Thymus (tissue), 11 donors: Measurements from ENCODE around the gene AGR3. TPM values are rescaled to one million over a fixed set of nuclear protein-coding genes. Genes with fewer than 3 reads are reported as not detected.
A peak's percentile ranks its signal among the peaks of the same experiment; 100 is the strongest.

ENCODE experiments used
- DNase-seq, 9 donors: peaks; one replicate each; pipeline ENCODE4 v3.0.0-alpha.2; 2013; ENCODE audit warnings: low spot score in 9 of 9, low read depth in 6 of 9, missing footprints in 1 of 9
- H3K27ac ChIP-seq, 2 donors: one replicate each; pipeline ENCODE4 v1.5.1; 2013; ENCODE audit warnings: control low read depth in 1 of 2, low read depth in 1 of 2, low read length in 1 of 2, mild to moderate bottlenecking in 1 of 2, moderate library complexity in 1 of 2
- H3K27me3 ChIP-seq, 2 donors: one replicate each; pipeline ENCODE4 v1.5.1; 2013; ENCODE audit warnings: low read length in 1 of 2; ENCODE audit not compliant: control insufficient read depth in 2 of 2, insufficient read depth in 1 of 2
- H3K36me3 ChIP-seq, 2 donors: one replicate each; pipeline ENCODE4 v1.5.1; 2013; ENCODE audit warnings: low read length in 1 of 2, mild to moderate bottlenecking in 1 of 2, moderate library complexity in 1 of 2; ENCODE audit not compliant: control insufficient read depth in 2 of 2, insufficient read depth in 2 of 2
- H3K4me1 ChIP-seq, 2 donors: one replicate each; pipeline ENCODE4 v1.5.1; 2013; ENCODE audit warnings: low read length in 2 of 2; ENCODE audit not compliant: control insufficient read depth in 2 of 2, insufficient read depth in 2 of 2
- H3K4me3 ChIP-seq, 2 donors: one replicate each; pipeline ENCODE4 v1.5.1; 2013; ENCODE audit warnings: low read length in 2 of 2, control low read depth in 1 of 2, mild to moderate bottlenecking in 1 of 2
- H3K9me3 ChIP-seq, 2 donors: one replicate each; pipeline ENCODE4 v1.5.1; 2013; ENCODE audit warnings: low read length in 1 of 2, mild to moderate bottlenecking in 1 of 2; ENCODE audit not compliant: control insufficient read depth in 2 of 2, insufficient read depth in 1 of 2
- WGBS: extraction: QIAGEN DNeasy Blood & Tissue Kit; methylation state at CpG from one replicate; pipeline ENCODE4 v1.1.7; 2013; 5-methylcytosine and 5-hydroxymethylcytosine counted together
- polyA plus RNA-seq: library from polyadenylated mRNA; stranded (reverse); fragments of 200-250 nt; gene quantifications from one replicate; pipeline ENCODE4 v1.2.3, GENCODE V29; 2013
- total RNA-seq: library from RNA; stranded (reverse); fragments of 120-200 nt; gene quantifications from one replicate; pipeline ENCODE4 v1.2.4, GENCODE V29; 2013
- donor health status: healthy.

Gene AGR3
- total and polyA plus RNA-seq, 2 donors: 1.3 TPM; not detected in 1

GRCh38 chr7:16919440-16919839 is 37.7 kb upstream of the AGR3 start:
- Histone ChIP-seq H3K27ac (no peak overlapping the region), H3K4me3 (no peak overlapping the region), H3K9me3 (peaks cover 0 to 1% of the 10 kb centered on the region in 2 donors), H3K27me3 (no peaks in the 10 kb centered on the region), H3K4me1 (peaks cover 0 to 14% of the 10 kb centered on the region in 2 donors), H3K36me3 (no peaks in the 10 kb centered on the region)
- DNase-seq: no peak

GRCh38 chr7:16918288-16918895 is 36.6 kb upstream of the AGR3 start:
- Histone ChIP-seq H3K36me3 (no peaks in the 10 kb centered on the region), H3K27ac (no peak overlapping the region)
- 55% methylated on average over 6 of the region's 6 CpGs for WGBS

GRCh38 chr7:16916738-16917137 is 35.0 kb upstream of the AGR3 start:
- H3K4me3 ChIP-seq: no peak overlapping the region
- peaks cover 0 to 2% of the 10 kb centered on the region in 2 donors for H3K4me1 ChIP-seq
- H3K9me3 ChIP-seq: peaks cover 0 to 1% of the 10 kb centered on the region in 2 donors
- no peak for DNase-seq
- no peaks in the 10 kb centered on the region for H3K27me3 ChIP-seq
- no peak overlapping the region for H3K27ac ChIP-seq
- 98% methylated on average over 5 of the region's 5 CpGs for WGBS
- H3K36me3 ChIP-seq: no peaks in the 10 kb centered on the region

More at GRCh38 chr7:16918288-16918895, 36.6 kb upstream of the AGR3 start:
- Histone ChIP-seq H3K9me3 (peaks cover 0 to 1% of the 10 kb centered on the region in 2 donors), H3K4me1 (peaks cover 0 to 14% of the 10 kb centered on the region in 2 donors), H3K4me3 (no peak overlapping the region), H3K27me3 (no peaks in the 10 kb centered on the region)
- peak in 2 of 9 donors; percentile 42 to 63 for DNase-seq

GRCh38 chr7:16916105-16916639 is 34.4 kb upstream of the AGR3 start:
- H3K4me1 ChIP-seq: no peaks in the 10 kb centered on the region
- no peak for DNase-seq
- no peak overlapping the region for H3K4me3 ChIP-seq
- peaks cover 0 to 1% of the 10 kb centered on the region in 2 donors for H3K9me3 ChIP-seq
- H3K27me3 ChIP-seq: no peaks in the 10 kb centered on the region
- no peak overlapping the region for H3K27ac ChIP-seq
- no peaks in the 10 kb centered on the region for H3K36me3 ChIP-seq
- 95% methylated on average over 1 of the region's 1 CpG for WGBS

- no peaks in the 10 kb centered on the region for H3K27me3 ChIP-seq
- no peaks in the 10 kb centered on the region for H3K36me3 ChIP-seq
- no peak overlapping the region for H3K4me3 ChIP-seq
- no peak for DNase-seq
- whole genome bisulfite sequencing: 91% methylated on average over 4 of the region's 4 CpGs
- H3K9me3 ChIP-seq: peaks cover 0 to 1% of the 10 kb centered on the region in 2 donors
- H3K27ac ChIP-seq: no peak overlapping the region
- H3K4me1 ChIP-seq: no peaks in the 10 kb centered on the region
Observed at GRCh38 chr7:16915405-16915804, 33.6 kb upstream of the AGR3 start.

- Histone ChIP-seq H3K27ac (no peak overlapping the region), H3K27me3 (no peaks in the 10 kb centered on the region), H3K36me3 (no peaks in the 10 kb centered on the region), H3K4me3 (no peak overlapping the region), H3K9me3 (no peaks in the 10 kb centered on the region), H3K4me1 (no peaks in the 10 kb centered on the region)
- WGBS: 98% methylated on average over 4 of the region's 4 CpGs
- DNase-seq: no peak
Observed at GRCh38 chr7:16914771-16915170, 33.0 kb upstream of the AGR3 start.

GRCh38 chr7:16913643-16914042 is 31.9 kb upstream of the AGR3 start:
- Histone ChIP-seq H3K27me3 (no peaks in the 10 kb centered on the region), H3K27ac (no peak overlapping the region), H3K9me3 (no peaks in the 10 kb centered on the region), H3K4me3 (no peak overlapping the region), H3K36me3 (no peaks in the 10 kb centered on the region), H3K4me1 (no peaks in the 10 kb centered on the region)
- 95% methylated on average over 5 of the region's 5 CpGs for WGBS
- DNase-seq: no peak

DNA sequence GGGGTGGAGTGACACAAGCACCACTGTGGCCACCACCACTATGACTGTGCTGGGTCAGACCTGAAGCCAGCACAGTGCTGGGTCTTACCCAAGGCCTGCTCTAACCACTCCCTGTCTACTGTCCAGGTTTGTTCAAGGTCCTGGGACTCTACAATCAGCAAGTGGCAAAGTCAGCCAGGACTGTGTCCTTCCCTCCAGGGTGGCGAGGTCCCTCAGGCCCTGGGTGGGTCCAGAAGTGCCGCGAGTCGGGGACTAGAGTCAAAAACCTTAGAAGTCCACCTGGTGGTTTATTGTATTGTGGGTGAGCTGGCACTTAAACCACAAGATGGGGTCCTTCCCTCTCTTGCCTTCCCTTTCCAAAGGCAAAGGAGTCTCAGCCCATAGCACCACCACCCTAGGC is 30.8 kb upstream of the AGR3 start:
- H3K9me3 ChIP-seq: no peaks in the 10 kb centered on the region
- WGBS: 98% methylated on average over 4 of the region's 4 CpGs
- no peaks in the 10 kb centered on the region for H3K36me3 ChIP-seq
- H3K27me3 ChIP-seq: no peaks in the 10 kb centered on the region
- DNase-seq: no peak
- no peak overlapping the region for H3K4me3 ChIP-seq
- no peaks in the 10 kb centered on the region for H3K4me1 ChIP-seq
- no peak overlapping the region for H3K27ac ChIP-seq

DNA sequence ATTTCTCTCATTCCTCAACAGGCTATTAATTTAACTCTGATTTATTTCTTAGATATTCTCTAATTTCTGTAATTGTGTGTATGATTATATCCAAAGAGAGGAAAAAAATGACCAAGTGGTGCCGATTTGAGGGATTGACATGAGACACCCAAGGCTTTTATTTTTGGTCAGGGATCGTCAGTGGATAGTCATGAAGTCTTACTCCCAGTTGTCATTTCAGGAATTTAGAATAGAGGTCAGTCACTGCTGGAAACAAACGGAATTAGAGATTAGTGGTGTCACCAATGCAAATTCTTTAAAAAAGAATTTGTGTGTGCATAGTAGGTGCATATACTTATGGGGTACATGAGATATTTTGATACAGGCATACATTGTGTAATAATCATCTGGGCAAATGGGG is 26.8 kb upstream of the AGR3 start:
- no peaks in the 10 kb centered on the region for H3K4me1 ChIP-seq
- H3K9me3 ChIP-seq: no peaks in the 10 kb centered on the region
- H3K4me3 ChIP-seq: no peak overlapping the region
- H3K27me3 ChIP-seq: no peaks in the 10 kb centered on the region
- H3K27ac ChIP-seq: no peak overlapping the region
- no peak for DNase-seq
- 97% methylated on average over 3 of the region's 3 CpGs for WGBS
- no peaks in the 10 kb centered on the region for H3K36me3 ChIP-seq
